Measurements from ENCODE around the gene SPO11. TPM values are rescaled to one million over a fixed set of nuclear protein-coding genes. Genes with fewer than 3 reads are reported as not detected.

The SPO11 gene
- total RNA-seq, 6 experiments from 2014 or later: not detected

GRCh38 chr20:57390604-57391438 is 61.2 kb downstream of the SPO11 start, which contains the start of gene RBM38:
TSS of gene RBM38 (plus strand) at chr20:57391396. CDS start at chr20:57391582, 186 bp downstream.
- TF ChIP-seq CTCF (IDR thresholded peaks at IDR 0.05) (no peak), POLR2A (IDR thresholded peaks at IDR 0.05) (no peak)
- Histone ChIP-seq H3K27me3 (no peaks in the 10 kb centered on the region), H3K27ac (peak within 1 kb of the TSS in 2 of 3 donors; percentile 59 to 65), H3K9me3 (no peaks in the 10 kb centered on the region), H3K4me1 (peaks cover 0 to 19% (median 0%) of the 10 kb centered on the region in 4 donors), H3K36me3 (no peaks in the 10 kb centered on the region), H3K4me3 (peak within 1 kb of the TSS; percentile 58 to 70 (median 61))
- ATAC-seq: peak; percentile 80 to 87 (median 84)
- peak; percentile 78 to 81 (median 81) for DNase-seq
- WGBS (ENCODE audit: insufficient coverage, low coverage, low lambda C conversion rate, missing lambda C conversion rate): 35% methylated on average over 28 of the region's 78 CpGs
- intact Hi-C loops (cut with DNase I): no loop called here

GRCh38 chr20:57391439-57392301 is 62.1 kb downstream of the SPO11 start:
- peak overlapping the region in 2 of 3 donors; percentile 59 to 65 for H3K27ac ChIP-seq
- DNase-seq (peak in 2 of 3 donors; percentile 48 to 59), ATAC-seq (no peak)
- intact Hi-C loops (cut with DNase I): no loop called here
- H3K27me3 ChIP-seq: no peaks in the 10 kb centered on the region
- no peaks in the 10 kb centered on the region for H3K9me3 ChIP-seq
- H3K36me3 ChIP-seq: no peaks in the 10 kb centered on the region
- no peak for TF ChIP-seq CTCF (IDR thresholded peaks at IDR 0.05)
- peak; percentile 35 for TF ChIP-seq POLR2A (IDR thresholded peaks at IDR 0.05)
- H3K4me1 ChIP-seq: peaks cover 0 to 19% (median 0%) of the 10 kb centered on the region in 4 donors
- H3K4me3 ChIP-seq: peak overlapping the region; percentile 58 to 70 (median 61)
- WGBS (ENCODE audit: insufficient coverage, low coverage, low lambda C conversion rate, missing lambda C conversion rate): 9% methylated on average over 11 of the region's 98 CpGs

GRCh38 chr20:57392512-57393271 is 63.1 kb downstream of the SPO11 start:
- Histone ChIP-seq H3K27me3 (no peaks in the 10 kb centered on the region), H3K4me1 (peaks cover 0 to 19% (median 0%) of the 10 kb centered on the region in 4 donors), H3K27ac (peak overlapping the region in 2 of 3 donors; percentile 20 to 54), H3K4me3 (peak overlapping the region; percentile 35 to 70 (median 61)), H3K36me3 (no peaks in the 10 kb centered on the region), H3K9me3 (no peaks in the 10 kb centered on the region)
- peak in 2 of 3 donors; percentile 50 to 69 for DNase-seq
- ATAC-seq: no peak
- WGBS (ENCODE audit: insufficient coverage, low coverage, low lambda C conversion rate, missing lambda C conversion rate): 57% methylated on average over 6 of the region's 33 CpGs
- no peak for TF ChIP-seq POLR2A (IDR thresholded peaks at IDR 0.05)
- TF ChIP-seq CTCF (IDR thresholded peaks at IDR 0.05): no peak
- intact Hi-C loops (cut with DNase I): no loop called here

Small RNAs within 50 kb of the gene (microRNA-seq; reads per million reads assigned to microRNA genes)
- 0 reads per million in 2 donors for gene MIR4325

Small RNAs within 50 kb of the gene (small RNA-seq; reads per million reads assigned to genes)
- gene MIR4325 (0 reads per million in 2 experiments), gene RF00019 (0 reads per million in 2 experiments), gene RPL39P39 (0 reads per million in 2 experiments)

Other genes with a start within 250 kb of the SPO11 start
- gene BMP7, start 63.2 kb upstream of the SPO11 start, total RNA-seq: not detected
- gene RAE1, start 21.5 kb downstream of the SPO11 start, total RNA-seq: 10 to 100 TPM in 4 of 6 experiments, 1 to 10 TPM in 2; 8.6 to 22.1 (median 11.1) TPM
- gene RBM38, start 61.6 kb downstream of the SPO11 start, total RNA-seq: 10 to 100 TPM in 3 of 6 experiments, 1 to 10 TPM in 3; 3.9 to 16.9 (median 9.6) TPM
- under 1 TPM in 4 of 6 experiments, not detected in 2; 0.09 to 0.50 (median 0.33) TPM for gene CTCFL, start 195.3 kb downstream of the SPO11 start, total RNA-seq
- gene PCK1, start 231.3 kb downstream of the SPO11 start, total RNA-seq: 1,000 to 10,000 TPM in 2 of 6 experiments, 100 to 1,000 TPM in 4; 187 to 1,757 (median 778) TPM

Data from right lobe of liver (tissue), 6 donors.